GM21367 (cell line): ENCODE results near the gene MRPL52.
A peak's percentile ranks its signal among the peaks of the same experiment; 100 is the strongest.
"Not testable (repeated sequence)": the region's sequence is repeated elsewhere in the genome, so short reads cannot be mapped to it uniquely, and the experiment has no call there.

Experiments
- ATAC-seq: cut with Tn5 transposase; IDR thresholded peaks from one replicate; pipeline ENCODE4 v1.9.1; 2021; ENCODE audit not compliant: unreplicated experiment

Gene MRPL52

GRCh38 chr14:22852599-22852939, 22.9 kb downstream of the MRPL52 start:
- no peak for ATAC-seq

GRCh38 chr14:22852940-22853767, 23.5 kb downstream of the MRPL52 start:
- peak; percentile 46 for ATAC-seq

- ATAC-seq: not testable (repeated sequence)
These were observed 24.6 kb downstream of the MRPL52 start for GRCh38 chr14:22854296-22854695.

- ATAC-seq: no peak
These were observed 25.5 kb downstream of the MRPL52 start for GRCh38 chr14:22854963-22855724.

GRCh38 chr14:22856428-22856827, 26.7 kb downstream of the MRPL52 start:
- no peak for ATAC-seq

- not testable (repeated sequence) for ATAC-seq
These were observed 30.7 kb downstream of the MRPL52 start for GRCh38 chr14:22860377-22860776.

DNA sequence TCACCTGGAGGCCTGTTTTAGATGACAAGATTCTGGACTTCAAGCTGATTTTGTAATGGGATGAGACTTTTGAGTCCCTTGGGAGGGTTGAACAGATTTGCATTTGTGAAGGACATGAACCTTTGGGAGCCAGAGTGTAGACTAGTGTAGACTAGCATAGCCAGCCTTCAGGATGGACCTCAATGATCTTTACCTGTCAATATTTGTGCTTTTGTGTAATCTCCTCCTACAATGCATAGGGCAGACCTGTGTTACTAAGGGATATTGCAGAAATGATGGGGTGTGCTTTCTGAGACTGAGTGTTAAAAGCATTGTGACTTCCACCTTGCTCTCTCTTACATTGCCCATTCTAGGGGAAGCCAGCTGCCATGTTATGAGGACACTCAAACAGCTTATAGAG, 32.0 kb downstream of the MRPL52 start:
- ATAC-seq: no peak

DNA sequence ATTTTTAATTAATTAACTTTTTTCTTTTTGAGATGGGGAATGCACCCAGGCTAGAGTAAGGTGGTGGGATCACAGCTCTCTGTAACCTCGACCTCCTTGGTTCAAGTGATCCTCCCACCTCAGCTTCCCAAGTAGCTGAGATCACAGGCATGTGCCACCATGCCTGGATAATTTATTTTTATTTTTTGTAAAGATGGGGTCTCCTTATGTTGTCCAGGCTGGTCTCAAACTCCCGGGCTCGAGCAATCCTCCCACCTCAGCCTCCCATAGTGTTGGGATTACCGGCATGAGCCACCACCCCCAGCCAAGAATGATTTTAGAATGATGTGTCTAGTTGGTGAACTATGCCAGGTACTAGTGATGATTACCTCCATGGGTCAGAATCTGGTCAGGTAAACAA, 35.3 kb downstream of the MRPL52 start:
- no peak for ATAC-seq

DNA sequence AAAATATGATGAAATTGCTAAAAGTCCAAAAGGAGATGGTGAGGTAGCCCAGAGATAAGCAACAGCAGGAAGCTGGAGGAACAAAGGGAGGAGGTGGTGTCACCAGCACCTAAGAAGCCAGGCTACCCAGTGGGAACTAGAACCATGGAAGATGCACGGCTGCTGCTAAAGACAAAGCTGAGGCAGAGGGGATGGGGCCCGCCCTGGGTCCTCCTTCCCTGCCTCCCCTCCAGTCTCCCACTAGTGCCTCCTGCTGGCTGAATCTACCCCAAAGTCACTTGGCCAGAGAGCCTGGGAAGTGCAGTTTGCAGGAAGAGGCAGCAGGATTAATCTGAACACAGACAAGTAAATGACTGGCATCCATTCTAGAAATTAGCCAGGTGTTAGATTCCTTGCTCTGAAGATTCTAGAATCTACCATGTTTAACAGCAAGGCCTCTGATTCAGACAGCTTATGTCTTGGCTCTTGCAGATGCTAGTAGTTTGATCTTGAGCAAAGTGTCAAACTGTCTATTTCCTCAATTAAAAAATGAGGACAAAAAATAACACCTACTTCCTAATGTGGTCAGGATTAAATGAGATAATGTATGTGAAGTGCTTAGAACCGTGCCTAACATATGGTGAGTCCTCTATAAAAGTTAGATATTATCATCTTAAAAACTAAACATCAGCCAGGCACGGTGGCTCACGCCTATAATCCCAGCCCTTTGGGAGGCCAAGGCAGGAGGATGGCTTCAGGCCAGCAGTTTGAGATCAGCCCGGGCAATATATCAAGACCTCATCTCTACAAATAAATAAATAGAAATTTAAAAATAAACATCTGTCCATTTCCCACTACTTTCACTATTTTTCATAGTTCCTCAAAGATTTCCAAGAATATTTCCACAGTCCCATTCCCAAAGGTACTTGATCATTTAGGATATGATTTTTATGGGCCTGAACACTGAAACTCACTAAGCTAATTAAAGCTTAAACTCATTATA, 36.0 kb downstream of the MRPL52 start:
- no peak for ATAC-seq

DNA sequence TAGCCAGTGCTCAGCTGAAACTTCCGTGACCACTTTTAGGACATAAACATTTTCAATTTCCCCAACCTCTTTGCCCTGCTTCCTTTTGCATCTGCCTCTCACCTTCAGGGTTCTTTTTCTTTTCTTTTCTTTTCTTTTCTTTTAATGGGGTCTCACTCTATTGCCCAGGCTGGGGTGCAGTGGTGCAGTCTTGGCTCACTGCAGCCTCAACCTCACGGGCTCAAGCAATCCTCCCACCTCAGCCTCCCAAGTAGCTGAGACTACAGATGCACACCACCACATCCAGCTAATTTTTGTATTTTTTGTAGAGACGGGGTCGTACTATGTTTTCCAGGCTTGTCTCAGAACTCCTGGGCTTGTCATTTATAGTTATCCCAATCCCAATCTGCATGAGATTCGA, 37.2 kb downstream of the MRPL52 start:
- ATAC-seq: no peak

DNA sequence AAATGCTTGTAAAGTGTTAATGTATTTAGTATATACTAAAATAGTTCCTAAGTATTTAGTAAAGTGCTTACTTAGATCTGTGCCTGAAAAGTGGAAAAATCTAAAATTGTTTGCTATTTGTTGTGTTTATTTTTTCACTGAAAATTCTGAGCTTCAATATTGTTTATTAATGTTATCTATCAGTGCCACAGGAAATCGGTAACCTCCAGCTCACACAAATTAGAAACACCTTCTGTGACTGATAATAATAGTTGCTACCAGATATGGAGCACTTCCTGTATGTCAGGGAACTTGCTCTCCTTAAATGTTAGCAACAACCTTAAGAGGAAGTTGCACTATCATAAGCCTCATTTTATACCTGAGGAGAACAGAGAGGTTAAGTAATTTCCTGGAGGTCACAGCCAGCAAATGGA, 41.1 kb downstream of the MRPL52 start:
- peak; percentile 40 for ATAC-seq

- peak; percentile 72 for ATAC-seq
These were observed 41.7 kb downstream of the MRPL52 start, which contains the start of gene LRP10 for GRCh38 chr14:22871224-22872032. TSS of gene LRP10 (plus strand) at chr14:22871740. CDS start at chr14:22872304, 564 bp downstream.

DNA sequence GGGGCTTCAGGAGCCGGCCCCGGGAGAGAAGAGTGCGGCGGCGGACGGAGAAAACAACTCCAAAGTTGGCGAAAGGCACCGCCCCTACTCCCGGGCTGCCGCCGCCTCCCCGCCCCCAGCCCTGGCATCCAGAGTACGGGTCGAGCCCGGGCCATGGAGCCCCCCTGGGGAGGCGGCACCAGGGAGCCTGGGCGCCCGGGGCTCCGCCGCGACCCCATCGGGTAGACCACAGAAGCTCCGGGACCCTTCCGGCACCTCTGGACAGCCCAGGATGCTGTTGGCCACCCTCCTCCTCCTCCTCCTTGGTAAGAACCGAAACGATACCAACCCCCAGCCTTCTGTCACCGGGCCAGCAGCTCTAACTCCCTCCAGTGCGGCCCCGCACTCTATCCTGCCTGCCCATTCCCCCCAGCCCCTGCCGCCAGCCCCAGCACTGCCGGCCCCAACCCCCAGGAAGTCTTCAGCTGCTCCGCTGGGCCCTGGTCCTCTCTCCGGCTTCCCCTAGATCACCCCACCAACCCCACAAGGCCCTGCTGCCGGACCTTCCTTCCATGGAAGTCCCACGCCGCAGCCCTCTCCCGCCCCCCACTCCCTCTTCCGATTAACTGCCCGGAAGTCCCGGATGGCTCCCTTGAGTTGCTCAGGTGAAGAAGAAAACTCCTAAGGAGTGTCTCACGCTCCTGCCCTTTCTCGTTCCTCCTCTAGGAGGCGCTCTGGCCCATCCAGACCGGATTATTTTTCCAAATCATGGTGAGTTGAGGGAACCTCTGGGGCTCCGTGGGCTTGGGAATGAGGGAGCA, 42.5 kb downstream of the MRPL52 start:
- ATAC-seq: no peak

DNA sequence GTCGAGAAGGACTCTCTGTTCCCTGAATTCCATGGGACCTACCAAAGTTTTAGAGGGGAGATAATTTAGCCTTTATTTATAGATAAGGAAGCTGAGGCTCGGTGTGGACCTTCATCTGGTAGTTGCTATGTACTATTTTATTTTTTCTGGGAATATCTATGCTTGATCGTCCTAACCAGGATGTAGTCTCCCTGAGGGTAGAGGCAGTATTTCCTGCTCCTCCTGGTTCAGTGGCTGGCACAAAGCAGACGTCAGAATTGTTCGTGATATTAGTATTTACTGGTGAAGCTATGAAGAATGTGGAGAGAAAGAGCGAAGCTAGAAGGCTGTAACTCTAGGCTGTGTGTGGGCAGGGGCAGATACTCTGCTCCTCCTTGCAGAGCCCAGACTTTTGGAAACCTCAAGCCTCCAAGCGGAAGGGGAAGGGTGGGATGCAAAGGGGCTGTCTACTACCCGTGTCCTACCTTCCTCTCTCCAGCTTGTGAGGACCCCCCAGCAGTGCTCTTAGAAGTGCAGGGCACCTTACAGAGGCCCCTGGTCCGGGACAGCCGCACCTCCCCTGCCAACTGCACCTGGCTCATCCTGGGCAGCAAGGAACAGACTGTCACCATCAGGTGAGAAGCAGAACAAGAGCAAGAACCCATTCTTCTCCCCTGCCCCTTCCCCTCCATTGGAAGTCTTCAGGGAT, 43.3 kb downstream of the MRPL52 start:
- no peak for ATAC-seq

DNA sequence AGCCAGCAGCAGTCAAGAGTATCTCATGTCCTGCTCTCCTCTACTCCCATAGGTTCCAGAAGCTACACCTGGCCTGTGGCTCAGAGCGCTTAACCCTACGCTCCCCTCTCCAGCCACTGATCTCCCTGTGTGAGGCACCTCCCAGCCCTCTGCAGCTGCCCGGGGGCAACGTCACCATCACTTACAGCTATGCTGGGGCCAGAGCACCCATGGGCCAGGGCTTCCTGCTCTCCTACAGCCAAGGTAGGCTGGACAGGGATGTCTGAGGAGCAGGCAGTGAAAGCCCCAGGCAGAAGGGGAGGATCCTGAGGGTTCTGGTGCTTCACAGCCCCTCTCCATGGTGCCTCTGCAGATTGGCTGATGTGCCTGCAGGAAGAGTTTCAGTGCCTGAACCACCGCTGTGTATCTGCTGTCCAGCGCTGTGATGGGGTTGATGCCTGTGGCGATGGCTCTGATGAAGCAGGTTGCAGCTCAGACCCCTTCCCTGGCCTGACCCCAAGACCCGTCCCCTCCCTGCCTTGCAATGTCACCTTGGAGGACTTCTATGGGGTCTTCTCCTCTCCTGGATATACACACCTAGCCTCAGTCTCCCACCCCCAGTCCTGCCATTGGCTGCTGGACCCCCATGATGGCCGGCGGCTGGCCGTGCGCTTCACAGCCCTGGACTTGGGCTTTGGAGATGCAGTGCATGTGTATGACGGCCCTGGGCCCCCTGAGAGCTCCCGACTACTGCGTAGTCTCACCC, 45.5 kb downstream of the MRPL52 start:
- no peak for ATAC-seq

DNA sequence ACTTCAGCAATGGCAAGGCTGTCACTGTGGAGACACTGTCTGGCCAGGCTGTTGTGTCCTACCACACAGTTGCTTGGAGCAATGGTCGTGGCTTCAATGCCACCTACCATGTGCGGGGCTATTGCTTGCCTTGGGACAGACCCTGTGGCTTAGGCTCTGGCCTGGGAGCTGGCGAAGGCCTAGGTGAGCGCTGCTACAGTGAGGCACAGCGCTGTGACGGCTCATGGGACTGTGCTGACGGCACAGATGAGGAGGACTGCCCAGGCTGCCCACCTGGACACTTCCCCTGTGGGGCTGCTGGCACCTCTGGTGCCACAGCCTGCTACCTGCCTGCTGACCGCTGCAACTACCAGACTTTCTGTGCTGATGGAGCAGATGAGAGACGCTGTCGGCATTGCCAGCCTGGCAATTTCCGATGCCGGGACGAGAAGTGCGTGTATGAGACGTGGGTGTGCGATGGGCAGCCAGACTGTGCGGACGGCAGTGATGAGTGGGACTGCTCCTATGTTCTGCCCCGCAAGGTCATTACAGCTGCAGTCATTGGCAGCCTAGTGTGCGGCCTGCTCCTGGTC, 46.1 kb downstream of the MRPL52 start:
- ATAC-seq: no peak

DNA sequence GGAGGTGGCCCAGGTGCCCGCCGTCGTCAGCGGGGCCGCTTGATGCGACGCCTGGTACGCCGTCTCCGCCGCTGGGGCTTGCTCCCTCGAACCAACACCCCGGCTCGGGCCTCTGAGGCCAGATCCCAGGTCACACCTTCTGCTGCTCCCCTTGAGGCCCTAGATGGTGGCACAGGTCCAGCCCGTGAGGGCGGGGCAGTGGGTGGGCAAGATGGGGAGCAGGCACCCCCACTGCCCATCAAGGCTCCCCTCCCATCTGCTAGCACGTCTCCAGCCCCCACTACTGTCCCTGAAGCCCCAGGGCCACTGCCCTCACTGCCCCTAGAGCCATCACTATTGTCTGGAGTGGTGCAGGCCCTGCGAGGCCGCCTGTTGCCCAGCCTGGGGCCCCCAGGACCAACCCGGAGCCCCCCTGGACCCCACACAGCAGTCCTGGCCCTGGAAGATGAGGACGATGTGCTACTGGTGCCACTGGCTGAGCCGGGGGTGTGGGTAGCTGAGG, 47.4 kb downstream of the MRPL52 start:
- no peak for ATAC-seq
